AG09309 (cell line): ENCODE results near the gene YTHDF2.

Source experiments
- DNase-seq: peaks from one replicate; pipeline ENCODE4 v3.0.0-alpha.2; 2010; ENCODE audit warnings: low read depth
- H3K4me3 ChIP-seq: 2 replicates; pipeline ENCODE4 v1.5.1; 2011; ENCODE audit warnings: mild to moderate bottlenecking, low read depth, low read length, moderate library complexity; ENCODE audit not compliant: control insufficient read depth
- TF ChIP-seq, protein P1 (sequence below): IDR thresholded peaks from 2 replicates; pipeline ENCODE4 v1.5.1; 2011; ENCODE audit warnings: mild to moderate bottlenecking, low read depth, low read length, inconsistent platforms; ENCODE audit not compliant: insufficient read depth, control insufficient read depth; ENCODE audit errors: missing control alignments

The YTHDF2 gene

DNA sequence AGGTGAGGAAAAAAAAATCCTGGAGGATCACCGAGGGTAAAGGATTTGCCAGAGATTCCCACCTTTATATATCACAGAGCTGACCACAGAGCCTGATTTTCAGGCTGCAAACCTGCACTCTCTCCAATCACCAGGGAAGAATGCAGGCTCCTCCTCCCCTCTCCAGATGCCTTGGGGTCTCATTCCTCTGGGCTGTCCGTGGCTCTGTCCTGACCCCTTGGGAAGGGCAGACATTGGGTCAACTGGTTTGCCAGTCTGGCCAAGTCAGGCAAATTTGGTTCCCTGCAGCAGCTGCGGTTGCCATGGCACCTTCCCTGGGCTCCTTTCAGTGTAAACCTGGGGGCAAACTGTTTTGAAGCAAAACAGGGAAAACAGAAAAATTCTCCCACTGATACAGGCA lies 63.6 kb downstream of the YTHDF2 start:
- no peak for DNase-seq
- TF ChIP-seq, protein P1, sequence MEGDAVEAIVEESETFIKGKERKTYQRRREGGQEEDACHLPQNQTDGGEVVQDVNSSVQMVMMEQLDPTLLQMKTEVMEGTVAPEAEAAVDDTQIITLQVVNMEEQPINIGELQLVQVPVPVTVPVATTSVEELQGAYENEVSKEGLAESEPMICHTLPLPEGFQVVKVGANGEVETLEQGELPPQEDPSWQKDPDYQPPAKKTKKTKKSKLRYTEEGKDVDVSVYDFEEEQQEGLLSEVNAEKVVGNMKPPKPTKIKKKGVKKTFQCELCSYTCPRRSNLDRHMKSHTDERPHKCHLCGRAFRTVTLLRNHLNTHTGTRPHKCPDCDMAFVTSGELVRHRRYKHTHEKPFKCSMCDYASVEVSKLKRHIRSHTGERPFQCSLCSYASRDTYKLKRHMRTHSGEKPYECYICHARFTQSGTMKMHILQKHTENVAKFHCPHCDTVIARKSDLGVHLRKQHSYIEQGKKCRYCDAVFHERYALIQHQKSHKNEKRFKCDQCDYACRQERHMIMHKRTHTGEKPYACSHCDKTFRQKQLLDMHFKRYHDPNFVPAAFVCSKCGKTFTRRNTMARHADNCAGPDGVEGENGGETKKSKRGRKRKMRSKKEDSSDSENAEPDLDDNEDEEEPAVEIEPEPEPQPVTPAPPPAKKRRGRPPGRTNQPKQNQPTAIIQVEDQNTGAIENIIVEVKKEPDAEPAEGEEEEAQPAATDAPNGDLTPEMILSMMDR = no peak

DNA sequence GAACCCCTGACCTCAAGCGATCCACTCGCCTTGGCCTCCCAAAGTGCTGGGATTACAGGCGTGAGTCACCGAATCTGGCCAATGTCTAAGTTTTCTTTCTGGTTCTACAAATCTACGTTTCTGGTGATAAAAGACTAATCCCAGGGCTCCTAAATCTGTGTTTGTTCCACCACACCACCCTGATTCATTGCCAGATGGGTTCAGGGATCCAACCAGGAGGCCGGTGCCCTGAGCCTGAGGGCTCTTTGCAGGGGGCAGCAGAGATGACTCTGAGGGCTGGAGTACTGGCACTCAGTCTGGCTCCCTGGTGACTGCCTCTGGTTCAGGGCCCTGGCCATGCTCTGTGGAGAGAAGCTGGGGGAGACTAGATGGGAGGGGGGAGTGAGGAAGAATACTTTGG lies 64.7 kb downstream of the YTHDF2 start:
- TF ChIP-seq, protein P1 = no peak
- DNase-seq = no peak
- H3K4me3 ChIP-seq = no peak overlapping the region

More for the DNA sequence above, 63.6 kb downstream of the YTHDF2 start:
- H3K4me3 ChIP-seq = no peak overlapping the region

- TF ChIP-seq, protein P1 = no peak
- DNase-seq = no peak
These were observed 66.3 kb downstream of the YTHDF2 start for GRCh38 chr1:28803051-28803450.

DNA sequence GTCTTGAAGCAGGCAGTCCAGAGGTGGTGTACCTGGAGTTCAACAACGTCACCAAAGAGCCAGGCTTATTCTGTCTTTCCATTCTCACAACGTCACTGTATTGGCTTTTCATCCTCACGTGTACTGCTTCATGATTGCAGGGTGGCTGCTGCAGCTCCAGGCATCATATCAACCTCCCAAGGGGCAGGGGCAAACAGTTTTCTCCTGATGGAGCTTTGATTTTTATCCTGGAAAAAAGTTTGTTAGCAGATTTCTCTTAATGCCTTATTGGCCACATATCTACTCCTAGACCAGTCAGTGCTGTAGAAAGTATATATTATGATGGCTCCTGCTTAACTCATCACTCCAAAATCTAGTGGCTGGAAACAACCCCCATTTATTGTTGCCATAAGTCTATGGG lies 66.9 kb downstream of the YTHDF2 start:
- TF ChIP-seq, protein P1 = no peak
- DNase-seq = no peak
- no peak overlapping the region for H3K4me3 ChIP-seq

More at GRCh38 chr1:28803051-28803450, 66.3 kb downstream of the YTHDF2 start:
- no peak overlapping the region for H3K4me3 ChIP-seq

DNA sequence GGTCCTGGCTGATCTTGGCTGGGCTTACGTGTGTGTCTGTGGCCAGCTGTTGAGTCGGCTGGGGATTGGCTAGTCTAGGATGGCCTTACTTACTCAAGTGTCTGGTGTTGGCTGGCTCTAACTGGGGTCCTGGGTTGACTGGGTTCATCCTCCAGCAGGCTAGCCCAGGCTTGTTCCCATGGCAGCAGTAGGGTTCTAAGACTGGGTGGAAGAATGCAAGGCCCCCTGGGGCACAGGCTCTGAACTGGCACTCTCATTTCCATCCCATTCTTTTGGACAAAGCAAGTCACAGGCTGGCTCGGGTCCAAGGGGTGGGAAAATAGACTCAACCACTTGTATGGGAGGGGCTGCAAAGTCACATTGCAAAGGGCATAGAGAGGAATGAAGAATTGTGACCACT lies 67.3 kb downstream of the YTHDF2 start:
- no peak for DNase-seq
- TF ChIP-seq, protein P1 = no peak
- no peak overlapping the region for H3K4me3 ChIP-seq

GRCh38 chr1:28807046-28807445 lies 70.3 kb downstream of the YTHDF2 start:
- TF ChIP-seq, protein P1 = no peak
- H3K4me3 ChIP-seq = no peak overlapping the region
- DNase-seq = no peak

DNA sequence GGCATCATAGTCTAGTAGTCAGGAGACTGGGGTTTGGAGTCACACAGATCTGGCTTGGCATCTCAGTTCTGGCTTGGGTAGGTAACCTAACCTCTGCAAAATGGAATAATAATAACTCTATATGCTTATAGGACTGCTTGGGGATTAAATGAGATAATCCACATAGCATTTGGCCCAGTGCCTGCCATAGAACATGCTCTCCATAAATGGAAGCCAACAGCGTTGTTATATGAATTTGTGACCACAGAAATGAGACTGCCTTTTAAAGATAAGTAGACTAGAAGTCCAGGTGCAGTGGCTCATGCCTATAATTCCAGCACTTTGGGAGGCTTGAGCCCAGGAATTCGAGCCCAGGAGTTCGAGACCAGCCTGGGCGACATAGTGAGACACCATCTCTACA lies 71.2 kb downstream of the YTHDF2 start:
- TF ChIP-seq, protein P1 = no peak
- no peak overlapping the region for H3K4me3 ChIP-seq
- DNase-seq = no peak
